ACC112 (cell line): ENCODE data around the gene FAM32A.
A peak's percentile ranks its signal among the peaks of the same experiment; 100 is the strongest.

Experiments used
- H2AFZ ChIP-seq: fragments of 200-600 bp; sonication (generic); one replicate; pipeline ENCODE4 v1.6.0; 2017; ENCODE audit warnings: antibody characterized with exemption, low read length; ENCODE audit not compliant: unreplicated experiment
- H3K27ac ChIP-seq: fragments of 200-600 bp; sonication (generic); 2 replicates; pipeline ENCODE4 v1.5.1; 2014; ENCODE audit warnings: low read depth, mild to moderate bottlenecking, antibody characterized with exemption, low read length, moderate library complexity
- H3K27me3 ChIP-seq: fragments of 200-600 bp; sonication (generic); 2 replicates; pipeline ENCODE4 v1.6.1; 2014; ENCODE audit warnings: mild to moderate bottlenecking, antibody characterized with exemption, low read length, moderate library complexity, mixed read lengths; ENCODE audit not compliant: insufficient read depth
- H3K36me3 ChIP-seq: fragments of 200-600 bp; sonication (generic); 2 replicates; pipeline ENCODE4 v1.6.1; 2016; ENCODE audit warnings: mild to moderate bottlenecking, antibody characterized with exemption, low read length, moderate library complexity, mixed read lengths; ENCODE audit not compliant: insufficient read depth
- H3K4me1 ChIP-seq: fragments of 200-600 bp; sonication (generic); one replicate; pipeline ENCODE4 v1.6.1; 2016; ENCODE audit warnings: low read length, mixed read lengths; ENCODE audit not compliant: insufficient read depth, unreplicated experiment, control insufficient read depth
- H3K4me3 ChIP-seq: fragments of 200-600 bp; sonication (generic); 2 replicates; pipeline ENCODE4 v1.5.1; 2014; ENCODE audit warnings: mild to moderate bottlenecking, low read depth, low read length
- H3K79me2 ChIP-seq: fragments of 200-600 bp; sonication (generic); one replicate; pipeline ENCODE4 v1.6.0; 2016; ENCODE audit warnings: low read length; ENCODE audit not compliant: control insufficient read depth, unreplicated experiment, insufficient read depth

Gene FAM32A

GRCh38 chr19:16148443-16149229 is 36.6 kb upstream of the FAM32A start:
- H2AFZ ChIP-seq = no peak overlapping the region
- no peak overlapping the region for H3K4me3 ChIP-seq
- no peaks in the 10 kb centered on the region for H3K79me2 ChIP-seq
- no peaks in the 10 kb centered on the region for H3K4me1 ChIP-seq
- H3K36me3 ChIP-seq = no peaks in the 10 kb centered on the region
- no peak overlapping the region for H3K27ac ChIP-seq
- H3K27me3 ChIP-seq = no peaks in the 10 kb centered on the region

- Histone ChIP-seq H3K36me3 (no peaks in the 10 kb centered on the region), H3K27ac (no peak overlapping the region), H3K4me3 (no peak overlapping the region), H3K4me1 (no peaks in the 10 kb centered on the region), H3K79me2 (no peaks in the 10 kb centered on the region), H2AFZ (no peak overlapping the region), H3K27me3 (no peaks in the 10 kb centered on the region)
These were observed 31.5 kb upstream of the FAM32A start for GRCh38 chr19:16153582-16154336.

GRCh38 chr19:16154557-16154956 is 30.7 kb upstream of the FAM32A start:
- H3K27me3 ChIP-seq = no peaks in the 10 kb centered on the region
- H2AFZ ChIP-seq = no peak overlapping the region
- no peaks in the 10 kb centered on the region for H3K36me3 ChIP-seq
- H3K4me3 ChIP-seq = no peak overlapping the region
- H3K79me2 ChIP-seq = no peaks in the 10 kb centered on the region
- H3K27ac ChIP-seq = no peak overlapping the region
- H3K4me1 ChIP-seq = no peaks in the 10 kb centered on the region

- Histone ChIP-seq H3K27ac (no peak overlapping the region), H3K4me1 (no peaks in the 10 kb centered on the region), H2AFZ (no peak overlapping the region), H3K4me3 (no peak overlapping the region), H3K27me3 (no peaks in the 10 kb centered on the region), H3K79me2 (no peaks in the 10 kb centered on the region), H3K36me3 (no peaks in the 10 kb centered on the region)
These were observed 30.1 kb upstream of the FAM32A start for GRCh38 chr19:16155128-16155527.

GRCh38 chr19:16156904-16157303 is 28.3 kb upstream of the FAM32A start:
- Histone ChIP-seq H3K27ac (no peak overlapping the region), H3K27me3 (no peaks in the 10 kb centered on the region), H2AFZ (no peak overlapping the region), H3K4me1 (peaks cover 10% of the 10 kb centered on the region), H3K36me3 (no peaks in the 10 kb centered on the region), H3K4me3 (no peak overlapping the region), H3K79me2 (no peaks in the 10 kb centered on the region)

- Histone ChIP-seq H3K4me3 (no peak overlapping the region), H3K36me3 (no peaks in the 10 kb centered on the region)
These were observed 27.6 kb upstream of the FAM32A start for GRCh38 chr19:16157601-16158000.

GRCh38 chr19:16159655-16160054 is 25.6 kb upstream of the FAM32A start:
- H3K27me3 ChIP-seq = no peaks in the 10 kb centered on the region

More at GRCh38 chr19:16157601-16158000, 27.6 kb upstream of the FAM32A start:
- no peaks in the 10 kb centered on the region for H3K79me2 ChIP-seq
- H3K27ac ChIP-seq = no peak overlapping the region
- H2AFZ ChIP-seq = no peak overlapping the region
- no peaks in the 10 kb centered on the region for H3K27me3 ChIP-seq
- peaks cover 10% of the 10 kb centered on the region for H3K4me1 ChIP-seq

GRCh38 chr19:16160445-16160942 is 24.7 kb upstream of the FAM32A start:
- H3K79me2 ChIP-seq = no peaks in the 10 kb centered on the region
- no peaks in the 10 kb centered on the region for H3K27me3 ChIP-seq
- H3K36me3 ChIP-seq = no peaks in the 10 kb centered on the region
- no peak overlapping the region for H2AFZ ChIP-seq
- H3K4me1 ChIP-seq = peaks cover 10% of the 10 kb centered on the region
- H3K27ac ChIP-seq = no peak overlapping the region
- no peak overlapping the region for H3K4me3 ChIP-seq

More at GRCh38 chr19:16159655-16160054, 25.6 kb upstream of the FAM32A start:
- Histone ChIP-seq H3K79me2 (no peaks in the 10 kb centered on the region), H2AFZ (no peak overlapping the region), H3K4me3 (no peak overlapping the region), H3K36me3 (no peaks in the 10 kb centered on the region), H3K27ac (no peak overlapping the region), H3K4me1 (peaks cover 10% of the 10 kb centered on the region)

- no peaks in the 10 kb centered on the region for H3K36me3 ChIP-seq
- H3K27ac ChIP-seq = peak overlapping the region; percentile 92
- H2AFZ ChIP-seq = no peak overlapping the region
- H3K79me2 ChIP-seq = no peaks in the 10 kb centered on the region
- H3K27me3 ChIP-seq = no peaks in the 10 kb centered on the region
- peaks cover 10% of the 10 kb centered on the region for H3K4me1 ChIP-seq
- H3K4me3 ChIP-seq = 0 out of 2 replicates have a peak overlapping the region, but pooled peaks have one; percentile 45
These were observed 24.2 kb upstream of the FAM32A start for GRCh38 chr19:16160943-16161560.

GRCh38 chr19:16161840-16162239 is 23.4 kb upstream of the FAM32A start:
- Histone ChIP-seq H3K4me3 (no peak overlapping the region), H3K27me3 (no peaks in the 10 kb centered on the region), H3K36me3 (no peaks in the 10 kb centered on the region), H2AFZ (no peak overlapping the region), H3K79me2 (no peaks in the 10 kb centered on the region), H3K27ac (peak overlapping the region; percentile 92), H3K4me1 (peaks cover 10% of the 10 kb centered on the region)
